Adrenal gland (tissue), 12 donors: ENCODE results near the gene C1QL4. TPM values are rescaled to one million over a fixed set of nuclear protein-coding genes. Genes with fewer than 3 reads are reported as not detected.
"Not testable (repeated sequence)": the region's sequence is repeated elsewhere in the genome, so short reads cannot be mapped to it uniquely, and the experiment has no call there.

Experiments used
- DNase-seq, 7 donors: peaks; one replicate each; pipeline ENCODE4 v3.0.0-alpha.2; 2019 to 2020
- H3K27ac ChIP-seq, 5 donors: fragments of 200-600 bp; sonication (generic) in 4 of 5; 1 replicate in 3 of 5; 2 replicates in 2 of 5; pipeline versions ENCODE4 v1.5.1 to v1.8.0; 2016 to 2020; ENCODE audit warnings: mild to moderate bottlenecking in 1 of 5
- H3K27me3 ChIP-seq: fragments of 200-600 bp; 2 replicates; pipeline ENCODE4 v1.8.0; 2021
- H3K36me3 ChIP-seq, 2 donors: fragments of 200-600 bp; replicated peaks in 1 of 2; 1 replicate in 1 of 2; 2 replicates in 1 of 2; pipeline versions ENCODE4 v1.5.1 to v1.8.0; 2018 to 2022
- H3K4me1 ChIP-seq, 2 donors: fragments of 200-600 bp; replicated peaks in 1 of 2; 1 replicate in 1 of 2; 2 replicates in 1 of 2; pipeline versions ENCODE4 v1.5.1 to v1.8.0; 2018 to 2021
- H3K4me3 ChIP-seq, 4 donors: fragments of 200-600 bp; sonication (generic) in 3 of 4; one replicate each; pipeline ENCODE4 v1.5.1; 2016 to 2018
- H3K9me3 ChIP-seq, 3 donors: fragments of 200-600 bp; sonication (generic) in 1 of 3; replicated peaks in 1 of 3; 1 replicate in 2 of 3; 2 replicates in 1 of 3; pipeline versions ENCODE4 v1.5.1 to v1.8.0; 2016 to 2021
- CTCF ChIP-seq, 6 experiments: fragments of 450-650 bp in 4 of 6; fragments of 200-600 bp in 2 of 6; sonication (generic) in 1 of 6; IDR thresholded peaks; 1 replicate in 5 of 6; 2 replicates in 1 of 6; pipeline versions ENCODE4 v1.5.1 to v1.8.0; 2016 to 2021; ENCODE audit warnings: antibody characterized with exemption in 6 of 6, mild to moderate bottlenecking in 2 of 6, moderate library complexity in 1 of 6
- POLR2A ChIP-seq, 2 donors: fragments of 450-650 bp; IDR thresholded peaks; one replicate each; pipeline ENCODE4 v1.6.1; 2017; ENCODE audit warnings: antibody characterized with exemption in 2 of 2, mild to moderate bottlenecking in 2 of 2, moderate library complexity in 1 of 2
- WGBS, 4 donors: extraction: QIAGEN DNeasy Blood & Tissue Kit in 2 of 4; methylation state at CpG; one replicate each; pipeline versions ENCODE4 v1.1.5 to v1.1.7; 2013 to 2017; 5-methylcytosine and 5-hydroxymethylcytosine counted together
- intact Hi-C, 2 donors: fragments of 100-400 bp; cut with DNase I; formaldehyde crosslinking; loops; one replicate each; pipeline versions ENCODE4 v1.14.1 to v1.15.0; 2022 to 2023
- polyA plus RNA-seq, 3 donors: library from polyadenylated mRNA; stranded (reverse); fragments of 200-250 nt in 2 of 3; fragments of 350-450 nt in 1 of 3; fragmentation: Illumina TruSeq in 1 of 3; extraction: RNeasy Lipid Tissue Mini Kit (QIAGEN cat#74804) in 1 of 3; gene quantifications; one replicate each; pipeline ENCODE4 v1.2.3, GENCODE V29; 2013 to 2014
- total RNA-seq, 9 donors: library from RNA; depleted of rRNA in 4 of 9; stranded (reverse); fragments of >200 nt in 4 of 9; fragments of 120-200 nt in 1 of 9; fragmentation: NEBNext Ultra II Directional in 1 of 9; extraction: Animal tissue kit (Norgen Biotek cat#: 25700) in 1 of 9; gene quantifications; one replicate each; pipeline versions ENCODE4 v1.1.0 to v1.2.4, GENCODE V29; 2013 to 2023
- donor health status: healthy with polysubstance abuse.
- donor health status: Bipolar disorder and iron deficiency.
- donor health status: DM: yes; HTN: yes; CAD: no.
- donor health status: DM: no; HTN: no; CAD: no.
- donor health status: DM: no; HTN: no; CAD: no.
- donor health status: DM: yes; HTN: yes; CAD: no.

The C1QL4 gene
- total and polyA plus RNA-seq, 12 donors: 0.14 to 0.20 TPM; not detected in 10

- peaks cover 0 to 12% of the 10 kb centered on the region in 2 donors for H3K4me1 ChIP-seq
- H3K36me3 ChIP-seq: no peaks in the 10 kb centered on the region
- TF ChIP-seq CTCF (IDR thresholded peaks at IDR 0.05) (no peak), POLR2A (IDR thresholded peaks at IDR 0.05) (no peak)
- DNase-seq: no peak
- peak overlapping the region in 1 of 5 donors; percentile 52 for H3K27ac ChIP-seq
- H3K9me3 ChIP-seq: no peaks in the 10 kb centered on the region
- peak overlapping the region in 2 of 4 donors; percentile 57 for H3K4me3 ChIP-seq
- WGBS, 4 donors: 42 to 53% (median 44%) methylated on average over 11 to 12 of the region's 12 CpGs
- intact Hi-C loops: no loop called here
- H3K27me3 ChIP-seq: no peaks in the 10 kb centered on the region
These were observed 14.7 kb downstream of the C1QL4 start for GRCh38 chr12:49322367-49322707.

- H3K27ac ChIP-seq, H3K27me3 ChIP-seq, H3K36me3 ChIP-seq, H3K4me3 ChIP-seq, intact Hi-C loops, DNase-seq, H3K9me3 ChIP-seq: not testable (repeated sequence)
- peaks cover 0 to 12% of the 10 kb centered on the region in 2 donors for H3K4me1 ChIP-seq
- WGBS, 4 donors: 82 to 90% (median 87%) methylated on average over 9 of the region's 9 CpGs
These were observed 16.4 kb downstream of the C1QL4 start for GRCh38 chr12:49320411-49321103.

- H3K27me3 ChIP-seq, H3K4me1 ChIP-seq, DNase-seq, H3K27ac ChIP-seq, H3K4me3 ChIP-seq, intact Hi-C loops, H3K36me3 ChIP-seq, H3K9me3 ChIP-seq: not testable (repeated sequence)
- WGBS, 4 donors: 87 to 96% (median 92%) methylated on average over 10 of the region's 10 CpGs
These were observed 19.9 kb downstream of the C1QL4 start for GRCh38 chr12:49317118-49317517.

- Histone ChIP-seq H3K36me3 (no peaks in the 10 kb centered on the region), H3K4me3 (no peak overlapping the region), H3K4me1 (no peaks in the 10 kb centered on the region), H3K27ac (no peak overlapping the region), H3K9me3 (no peaks in the 10 kb centered on the region), H3K27me3 (no peaks in the 10 kb centered on the region)
- no peak for DNase-seq
- intact Hi-C loops: no loop called here
- 71 to 100% (median 85%) methylated on average over 1 of the region's 1 CpG for WGBS, 4 donors
- TF ChIP-seq POLR2A (IDR thresholded peaks at IDR 0.05): no peak
- TF ChIP-seq CTCF (IDR thresholded peaks at IDR 0.05): no peak
These were observed 22.2 kb downstream of the C1QL4 start for GRCh38 chr12:49314811-49315210.

- DNase-seq, H3K4me1 ChIP-seq, H3K36me3 ChIP-seq, H3K27ac ChIP-seq, H3K9me3 ChIP-seq, H3K4me3 ChIP-seq, intact Hi-C loops, H3K27me3 ChIP-seq: not testable (repeated sequence)
- 43 to 75% (median 62%) methylated on average over 2 of the region's 3 CpGs for WGBS, 4 donors
These were observed 26.5 kb downstream of the C1QL4 start for GRCh38 chr12:49310451-49311000.

GRCh38 chr12:49309386-49309785 is 27.6 kb downstream of the C1QL4 start:
- no peaks in the 10 kb centered on the region for H3K9me3 ChIP-seq
- no peak for DNase-seq
- no peak overlapping the region for H3K4me3 ChIP-seq
- TF ChIP-seq CTCF (IDR thresholded peaks at IDR 0.05): no peak
- TF ChIP-seq POLR2A (IDR thresholded peaks at IDR 0.05): no peak
- H3K27ac ChIP-seq: no peak overlapping the region
- intact Hi-C loops: no loop called here
- 88 to 94% (median 90%) methylated on average over 7 of the region's 7 CpGs for WGBS, 4 donors
- no peaks in the 10 kb centered on the region for H3K4me1 ChIP-seq
- no peaks in the 10 kb centered on the region for H3K36me3 ChIP-seq
- H3K27me3 ChIP-seq: no peaks in the 10 kb centered on the region
